SKM-1 treated with dmso at 0.1 percent for 144 hours (cell line): ENCODE measurements around the gene SCUBE2.

Experiments used
- DNase-seq: peaks from one replicate; lab custom pipeline; 2025; ENCODE audit not compliant: unreplicated experiment; lab: John Stamatoyannopoulos, UW

Gene SCUBE2

GRCh38 chr11:8971196-8971923, 120.0 kb downstream of the SCUBE2 start:
- no peak for DNase-seq
